Anterior cingulate cortex (tissue), 58 donors: ENCODE results near the gene HNRNPL.

ENCODE experiments used
- DNase-seq, 58 donors: peaks; one replicate each; lab custom pipeline; 2025; lab: John Stamatoyannopoulos, UW

HNRNPL gene

DNA sequence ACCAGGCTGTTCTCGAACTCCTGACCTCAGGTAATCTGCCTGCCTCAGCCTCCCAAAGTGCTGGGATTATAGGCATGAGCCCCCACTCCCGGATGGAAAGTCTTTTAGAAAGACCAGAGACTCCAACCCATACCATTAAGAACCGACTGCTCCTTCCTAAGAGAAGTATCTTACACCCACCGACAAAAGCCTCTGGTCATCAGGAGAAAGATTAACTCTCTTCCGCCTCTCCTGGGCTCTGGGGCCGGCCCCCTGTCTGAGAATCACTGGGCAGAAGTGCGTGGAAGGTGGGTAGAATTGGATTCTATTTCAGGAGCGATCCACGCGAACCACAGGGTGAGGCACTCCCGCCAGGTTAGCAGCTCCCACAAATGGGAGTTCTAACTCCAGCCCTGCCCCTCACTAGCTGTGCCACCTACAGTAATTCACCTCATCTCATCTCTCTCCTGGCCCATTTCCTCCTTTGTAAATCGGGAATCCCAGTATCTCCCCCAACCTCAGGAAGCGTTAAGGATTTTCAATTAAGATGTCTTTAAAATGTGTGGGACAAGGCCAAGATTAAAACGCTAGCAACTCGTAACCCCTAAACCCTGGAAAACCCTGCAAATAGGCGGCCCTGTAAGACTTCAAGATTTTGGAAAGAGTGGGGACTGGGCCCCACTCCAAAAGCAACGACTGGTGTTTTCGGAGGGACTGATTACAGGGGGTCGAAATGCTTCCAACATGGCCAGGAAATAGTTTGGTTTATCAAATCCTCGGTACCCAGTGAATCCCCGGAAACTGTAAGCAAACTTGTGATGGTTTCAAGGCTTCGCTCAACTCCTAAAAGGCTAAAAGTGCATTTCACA is 1.3 kb downstream of the HNRNPL start:
- no peak for DNase-seq

- no peak for DNase-seq
Observed at GRCh38 chr19:38846097-38846496, 3.7 kb downstream of the HNRNPL start.

- DNase-seq: no peak
Observed at GRCh38 chr19:38845374-38846024, 4.3 kb downstream of the HNRNPL start.

DNA sequence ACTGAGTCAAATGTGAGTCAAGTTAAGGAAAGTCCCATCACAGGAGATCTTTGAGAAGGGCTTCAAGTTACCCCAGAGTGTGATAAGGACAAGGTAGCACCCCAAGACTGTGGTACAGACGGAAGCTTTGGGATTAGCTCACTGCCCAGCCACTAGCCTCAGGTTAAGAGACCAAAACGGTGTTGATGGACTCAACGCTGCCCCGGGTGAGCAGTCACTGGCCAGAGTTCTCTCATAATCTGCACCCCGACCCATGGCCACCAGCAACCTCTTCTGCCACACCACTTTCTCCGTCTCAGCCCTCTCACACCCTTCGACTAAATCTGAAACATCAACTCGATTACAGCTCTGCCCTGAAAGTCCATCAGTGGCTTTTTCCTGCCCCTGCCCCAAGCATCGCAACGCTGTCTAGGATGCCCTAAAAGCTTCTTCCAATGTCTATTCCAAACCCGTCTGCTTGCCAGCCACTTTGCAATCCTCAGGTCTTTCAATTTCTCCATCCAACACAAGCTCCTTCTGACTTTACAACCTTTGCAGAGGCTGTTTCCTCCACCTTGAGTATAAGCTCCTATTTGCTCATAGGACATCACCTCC is 5.6 kb downstream of the HNRNPL start:
- DNase-seq: no peak

GRCh38 chr19:38843175-38843758 is 6.5 kb downstream of the HNRNPL start:
- no peak for DNase-seq

DNA sequence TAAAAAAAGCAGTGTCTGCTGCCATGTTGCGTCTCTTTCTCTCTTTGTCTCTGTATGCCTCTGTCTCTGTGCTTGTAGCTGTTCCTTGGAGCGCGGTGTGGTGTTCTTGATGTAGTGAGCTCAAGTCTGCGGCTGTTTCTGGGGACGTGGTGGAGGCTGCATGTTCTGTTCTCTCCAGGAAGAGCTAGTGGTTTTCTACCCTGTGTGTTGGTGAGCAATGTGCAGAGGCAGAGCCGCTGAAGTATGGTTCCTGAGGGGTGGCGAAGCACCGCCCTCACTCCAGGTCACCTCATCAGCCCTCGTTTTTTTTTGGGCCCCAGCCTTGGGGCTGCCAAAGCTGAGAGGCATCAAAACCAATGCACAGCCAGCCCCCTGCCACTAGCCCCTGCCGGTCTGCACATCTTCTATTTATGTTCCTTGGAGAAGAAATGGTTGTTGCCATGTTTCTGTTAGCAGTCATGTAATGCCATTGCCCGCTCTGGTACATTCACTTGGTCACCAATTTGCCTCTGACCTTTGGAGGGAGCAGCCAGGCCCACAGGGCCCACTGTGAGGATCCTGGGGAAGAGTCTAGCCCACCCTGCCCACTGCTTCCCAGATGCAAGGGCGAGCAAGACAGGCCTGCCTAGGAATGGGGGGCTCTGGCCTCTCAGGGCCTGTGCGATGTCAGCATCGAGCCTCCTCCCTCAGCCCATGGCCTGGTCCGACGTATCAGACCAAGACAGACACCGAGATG is 7.2 kb downstream of the HNRNPL start:
- no peak for DNase-seq

DNA sequence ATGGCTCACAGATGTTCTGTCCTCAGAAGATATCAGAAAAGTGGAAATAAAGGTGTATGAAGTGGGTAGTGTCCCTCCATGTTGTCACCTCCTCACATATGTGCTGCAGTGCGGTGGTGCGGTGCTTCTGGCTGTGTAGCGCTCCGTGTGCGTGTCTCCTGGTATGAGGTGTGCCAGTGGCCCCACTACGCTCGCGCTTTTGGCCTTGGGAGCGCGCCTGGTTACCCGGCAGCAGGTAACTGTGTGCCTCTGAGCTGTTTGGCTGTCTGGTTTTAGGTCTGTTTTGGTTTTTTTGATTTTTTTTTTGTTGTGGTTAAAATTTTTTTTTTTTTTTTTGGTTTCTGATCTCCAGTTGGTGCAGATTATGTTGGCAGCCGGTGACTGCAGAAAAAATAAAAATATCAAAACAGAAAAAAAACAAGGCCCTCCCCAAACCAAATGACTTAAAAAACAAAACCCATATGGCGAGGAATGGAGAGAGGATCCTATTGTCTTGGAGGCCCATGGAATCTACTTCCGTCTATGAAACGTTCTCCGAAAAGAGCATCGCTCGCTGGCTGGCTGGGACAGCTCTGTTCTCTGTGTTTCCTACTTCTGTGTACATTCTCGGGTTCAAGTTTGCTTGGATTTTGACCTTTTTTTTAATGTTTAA is 7.9 kb downstream of the HNRNPL start:
- no peak for DNase-seq

- no peak for DNase-seq
Observed at GRCh38 chr19:38841180-38841766, 8.5 kb downstream of the HNRNPL start.

GRCh38 chr19:38840583-38840968 is 9.2 kb downstream of the HNRNPL start:
- no peak for DNase-seq

- DNase-seq: no peak
Observed at GRCh38 chr19:38839816-38840582, 9.8 kb downstream of the HNRNPL start.

DNA sequence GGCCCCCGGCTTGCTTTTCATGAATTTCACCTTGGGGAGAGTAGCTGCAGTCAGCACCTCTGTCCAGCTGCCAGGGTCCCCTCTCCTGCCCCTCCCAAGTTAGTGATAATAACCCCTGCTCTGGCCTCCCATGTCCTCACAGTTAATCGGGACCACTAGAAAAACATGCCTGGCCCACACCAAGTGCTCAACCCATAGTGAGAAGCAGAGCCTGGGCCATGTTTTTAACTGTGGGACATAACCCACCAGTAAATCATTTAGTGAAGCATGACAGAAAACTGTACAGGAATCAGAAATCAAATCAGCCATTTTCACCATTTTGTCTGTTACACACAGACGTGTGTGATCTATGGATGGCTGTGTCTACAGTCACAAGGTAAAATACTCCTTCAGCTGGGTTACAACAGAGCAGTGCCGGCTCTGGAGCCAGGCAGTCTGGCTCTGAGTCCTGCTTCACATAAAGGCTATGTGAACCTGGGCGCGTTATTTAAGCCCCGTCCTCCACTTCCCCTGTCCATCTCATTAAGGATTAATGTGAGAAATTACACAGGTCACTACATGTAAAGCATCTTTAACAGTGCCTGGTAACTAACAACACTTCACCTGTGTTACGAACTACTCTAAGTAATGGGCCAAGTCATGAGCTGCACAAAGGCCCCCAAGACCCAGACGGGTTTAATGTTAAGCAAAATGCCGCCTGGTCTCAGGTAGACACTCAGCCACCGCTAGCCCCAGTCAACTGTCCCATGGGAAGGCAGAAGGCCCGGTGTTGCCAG is 10.6 kb downstream of the HNRNPL start:
- DNase-seq: no peak

DNA sequence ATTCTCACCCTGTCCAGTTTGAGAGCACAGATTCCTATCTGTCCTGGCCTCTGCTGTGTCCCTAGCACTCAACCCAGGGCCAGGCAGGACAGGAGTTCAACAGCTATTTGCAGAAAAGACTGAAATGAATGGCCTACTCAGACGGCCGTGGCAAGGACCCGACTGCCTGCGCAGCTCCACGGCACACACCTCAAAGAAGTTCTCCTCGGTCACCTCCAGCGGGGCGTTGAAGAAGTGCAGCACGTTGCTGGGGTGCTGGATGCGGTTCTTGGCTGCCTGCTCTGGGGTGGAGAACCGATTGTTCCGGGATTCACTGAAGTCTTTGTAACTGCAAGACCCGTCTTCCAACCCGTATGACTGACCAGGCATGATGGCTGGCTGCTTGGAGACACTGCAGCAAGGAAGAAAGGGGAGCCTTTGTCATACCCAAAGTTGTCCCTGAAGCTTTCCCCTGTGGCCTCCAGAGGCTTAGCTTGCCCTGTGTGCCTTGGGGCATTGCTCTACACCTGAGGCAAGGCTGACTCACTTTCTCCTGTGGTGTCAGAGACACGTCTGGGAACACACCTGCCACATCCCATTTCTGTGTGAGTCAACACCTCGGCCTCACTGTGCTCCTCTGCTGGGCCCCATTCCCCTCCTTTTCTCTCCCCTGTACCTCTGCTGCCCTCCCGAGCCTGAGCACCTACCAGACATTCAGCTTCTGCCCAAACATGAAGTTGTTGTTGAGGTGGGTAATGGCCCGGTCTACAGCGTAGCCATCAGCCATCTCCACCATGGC is 11.4 kb downstream of the HNRNPL start:
- DNase-seq: no peak

- DNase-seq: no peak
Observed at GRCh38 chr19:38837656-38838121, 12.1 kb downstream of the HNRNPL start.

DNA sequence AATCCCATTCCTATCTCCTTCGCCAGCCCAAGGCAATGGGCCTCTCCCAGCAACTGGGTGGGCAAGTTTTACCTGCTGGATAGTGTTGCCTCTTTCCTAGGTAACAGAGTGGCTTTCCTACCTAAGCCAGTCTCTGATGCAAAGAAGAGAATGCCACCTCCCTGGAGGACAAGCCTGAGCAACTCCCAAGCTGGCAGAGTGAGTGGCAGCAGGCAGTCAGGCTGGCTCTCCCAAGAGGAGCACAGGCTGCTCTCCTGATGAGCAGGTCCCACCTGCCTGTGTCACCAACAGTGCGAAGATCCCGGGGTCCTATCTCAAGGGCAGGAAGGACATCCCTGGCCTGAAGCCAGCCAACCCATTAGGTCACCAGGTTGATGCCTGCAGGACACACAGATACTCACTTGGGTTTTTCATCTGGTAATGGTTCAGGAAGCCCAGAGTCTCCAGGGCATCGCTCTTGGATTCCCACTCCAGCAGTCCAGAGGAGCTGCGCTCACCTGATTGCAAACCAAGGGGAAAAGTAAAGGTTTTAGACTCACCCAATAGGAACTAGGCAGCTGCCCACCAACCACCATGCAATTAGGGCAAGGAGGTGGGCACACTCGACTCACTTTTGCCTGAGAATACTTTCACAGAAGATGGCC is 12.7 kb downstream of the HNRNPL start:
- no peak for DNase-seq

GRCh38 chr19:38836159-38836982 is 13.4 kb downstream of the HNRNPL start:
- no peak for DNase-seq

GRCh38 chr19:38834590-38834989 is 15.2 kb downstream of the HNRNPL start:
- DNase-seq: no peak
